ENCODE measurements around the gene PLCB1.

GRCh38 chr20:8774412-8774811, 642.3 kb downstream of the PLCB1 start:
- no peak for TF ChIP-seq POLR2AphosphoS5 (IDR thresholded peaks at IDR 0.05)
- TF ChIP-seq CTCF (IDR thresholded peaks at IDR 0.05): no peak
- TF ChIP-seq POLR2A (IDR thresholded peaks at IDR 0.05; ENCODE audit: low read depth): no peak

Data from esophagus muscularis mucosa (tissue), 3 donors.